Tibial artery (tissue), 4 donors: ENCODE data around the gene PRR20G.

Experiments
- DNase-seq, 2 donors: peaks; one replicate each; pipeline ENCODE4 v3.0.0-alpha.2; 2019
- H3K27ac ChIP-seq, 2 donors: fragments of 200-600 bp; sonication (generic) in 1 of 2; 1 replicate in 1 of 2; 2 replicates in 1 of 2; pipeline ENCODE4 v1.5.1; 2018 to 2019; ENCODE audit warnings: mild to moderate bottlenecking in 1 of 2
- H3K27me3 ChIP-seq, 2 donors: fragments of 200-600 bp; sonication (generic) in 1 of 2; one replicate each; pipeline versions ENCODE4 v1.5.1 to v1.6.0; 2016 to 2019
- H3K36me3 ChIP-seq, 3 donors: fragments of 200-600 bp; sonication (generic) in 2 of 3; one replicate each; pipeline ENCODE4 v1.5.1; 2016 to 2019; ENCODE audit warnings: mild to moderate bottlenecking in 2 of 3
- H3K4me1 ChIP-seq, 4 donors: fragments of 200-600 bp; sonication (generic) in 2 of 4; 1 replicate in 3 of 4; 2 replicates in 1 of 4; pipeline ENCODE4 v1.5.1; 2016 to 2019
- H3K4me3 ChIP-seq, 2 donors: fragments of 200-600 bp; sonication (generic) in 1 of 2; 1 replicate in 1 of 2; 2 replicates in 1 of 2; pipeline ENCODE4 v1.5.1; 2018 to 2019; ENCODE audit warnings: mild to moderate bottlenecking in 2 of 2
- H3K9me3 ChIP-seq, 3 donors: fragments of 200-600 bp; sonication (generic) in 1 of 3; one replicate each; pipeline ENCODE4 v1.5.1; 2016 to 2019
- intact Hi-C: fragments of 100-400 bp; cut with DNase I; formaldehyde crosslinking; loops from one replicate; pipeline ENCODE4 v1.15.0; 2023; ENCODE audit warnings: low total_unique reads
- TF ChIP-seq, protein P1 (sequence below), 2 experiments: fragments of 200-600 bp in 1 of 2; fragments of 450-650 bp in 1 of 2; IDR thresholded peaks; one replicate each; pipeline ENCODE4 v1.5.1; 2017 to 2019; ENCODE audit warnings: antibody characterized with exemption in 2 of 2, mild to moderate bottlenecking in 1 of 2, moderate library complexity in 1 of 2

Gene PRR20G

DNA sequence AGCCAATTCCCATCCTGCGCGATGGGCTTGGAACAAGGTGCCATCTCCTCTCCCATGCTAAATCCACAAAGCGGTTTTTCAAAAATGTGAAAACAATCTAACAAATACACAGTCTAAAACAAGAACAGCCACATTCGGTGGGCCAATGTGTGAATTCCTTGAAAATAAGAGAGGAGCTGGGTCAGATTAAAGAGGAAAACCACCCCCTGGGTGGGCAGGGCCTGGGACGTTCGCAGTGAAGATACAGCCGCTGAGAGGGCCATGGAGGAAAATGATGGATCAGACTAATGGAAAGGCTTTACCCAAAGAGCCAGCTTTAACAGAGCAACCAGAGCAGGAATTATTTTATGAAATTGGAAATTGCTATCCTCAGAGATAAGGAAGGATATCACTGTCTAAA, 27.4 kb downstream of the PRR20G start:
- Histone ChIP-seq H3K27ac (no peak overlapping the region), H3K27me3 (peaks cover 0 to 21% of the 10 kb centered on the region in 2 donors), H3K4me3 (no peak overlapping the region), H3K36me3 (no peaks in the 10 kb centered on the region), H3K4me1 (peaks cover 0 to 7% (median 0%) of the 10 kb centered on the region in 4 donors), H3K9me3 (no peaks in the 10 kb centered on the region)
- DNase-seq = no peak
- intact Hi-C loops = no loop called here
- TF ChIP-seq, protein P1, sequence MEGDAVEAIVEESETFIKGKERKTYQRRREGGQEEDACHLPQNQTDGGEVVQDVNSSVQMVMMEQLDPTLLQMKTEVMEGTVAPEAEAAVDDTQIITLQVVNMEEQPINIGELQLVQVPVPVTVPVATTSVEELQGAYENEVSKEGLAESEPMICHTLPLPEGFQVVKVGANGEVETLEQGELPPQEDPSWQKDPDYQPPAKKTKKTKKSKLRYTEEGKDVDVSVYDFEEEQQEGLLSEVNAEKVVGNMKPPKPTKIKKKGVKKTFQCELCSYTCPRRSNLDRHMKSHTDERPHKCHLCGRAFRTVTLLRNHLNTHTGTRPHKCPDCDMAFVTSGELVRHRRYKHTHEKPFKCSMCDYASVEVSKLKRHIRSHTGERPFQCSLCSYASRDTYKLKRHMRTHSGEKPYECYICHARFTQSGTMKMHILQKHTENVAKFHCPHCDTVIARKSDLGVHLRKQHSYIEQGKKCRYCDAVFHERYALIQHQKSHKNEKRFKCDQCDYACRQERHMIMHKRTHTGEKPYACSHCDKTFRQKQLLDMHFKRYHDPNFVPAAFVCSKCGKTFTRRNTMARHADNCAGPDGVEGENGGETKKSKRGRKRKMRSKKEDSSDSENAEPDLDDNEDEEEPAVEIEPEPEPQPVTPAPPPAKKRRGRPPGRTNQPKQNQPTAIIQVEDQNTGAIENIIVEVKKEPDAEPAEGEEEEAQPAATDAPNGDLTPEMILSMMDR (IDR thresholded peaks at IDR 0.05) = no peak

DNA sequence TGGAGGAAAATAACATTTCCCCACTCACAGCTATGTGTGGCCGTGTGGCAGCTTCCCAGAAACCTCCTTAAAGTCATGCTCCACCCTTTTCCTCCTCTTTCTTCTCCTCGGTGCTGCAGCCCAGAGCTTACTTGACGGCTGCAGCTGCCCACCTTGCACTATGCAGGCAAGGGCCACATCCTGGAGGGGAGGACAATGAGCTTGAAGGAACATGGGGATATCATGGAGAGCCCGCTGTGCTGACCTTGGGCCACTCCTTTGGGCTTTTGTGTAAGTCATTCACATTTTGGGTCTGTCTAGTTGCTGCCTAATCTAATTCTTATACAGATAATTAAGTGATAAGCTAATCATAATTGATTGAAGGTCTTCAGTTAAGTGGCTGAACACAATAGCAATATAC, 28.0 kb downstream of the PRR20G start:
- DNase-seq = no peak
- Histone ChIP-seq H3K36me3 (no peaks in the 10 kb centered on the region), H3K4me1 (peaks cover 0 to 7% (median 0%) of the 10 kb centered on the region in 4 donors), H3K27me3 (peaks cover 0 to 16% of the 10 kb centered on the region in 2 donors), H3K4me3 (no peak overlapping the region), H3K9me3 (no peaks in the 10 kb centered on the region), H3K27ac (no peak overlapping the region)
- TF ChIP-seq, protein P1 (IDR thresholded peaks at IDR 0.05) = no peak
- intact Hi-C loops = no loop called here

DNA sequence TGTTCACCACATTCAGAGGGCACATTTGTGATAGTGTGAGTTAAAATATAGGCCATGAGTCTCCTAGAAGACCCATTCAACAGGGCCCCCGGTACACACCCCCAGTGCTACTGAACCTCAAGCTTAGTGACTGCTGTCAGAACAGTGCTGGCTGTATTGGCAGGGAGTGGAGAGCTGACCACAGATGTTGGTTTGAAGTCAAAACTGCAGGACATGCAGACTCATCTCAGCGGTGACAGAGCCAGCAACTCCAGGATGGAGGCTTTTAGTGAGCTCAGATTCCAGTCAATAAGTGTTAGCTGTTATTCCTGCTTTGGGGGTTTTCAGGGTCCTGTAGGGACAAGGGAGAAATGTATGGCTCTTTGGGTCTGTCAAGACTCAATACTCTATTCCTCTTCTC, 29.1 kb downstream of the PRR20G start:
- Histone ChIP-seq H3K9me3 (no peaks in the 10 kb centered on the region), H3K27ac (no peak overlapping the region), H3K4me3 (no peak overlapping the region), H3K36me3 (no peaks in the 10 kb centered on the region), H3K4me1 (no peaks in the 10 kb centered on the region), H3K27me3 (peaks cover 0 to 7% of the 10 kb centered on the region in 2 donors)
- intact Hi-C loops = no loop called here
- no peak for DNase-seq
- TF ChIP-seq, protein P1 (IDR thresholded peaks at IDR 0.05) = no peak

DNA sequence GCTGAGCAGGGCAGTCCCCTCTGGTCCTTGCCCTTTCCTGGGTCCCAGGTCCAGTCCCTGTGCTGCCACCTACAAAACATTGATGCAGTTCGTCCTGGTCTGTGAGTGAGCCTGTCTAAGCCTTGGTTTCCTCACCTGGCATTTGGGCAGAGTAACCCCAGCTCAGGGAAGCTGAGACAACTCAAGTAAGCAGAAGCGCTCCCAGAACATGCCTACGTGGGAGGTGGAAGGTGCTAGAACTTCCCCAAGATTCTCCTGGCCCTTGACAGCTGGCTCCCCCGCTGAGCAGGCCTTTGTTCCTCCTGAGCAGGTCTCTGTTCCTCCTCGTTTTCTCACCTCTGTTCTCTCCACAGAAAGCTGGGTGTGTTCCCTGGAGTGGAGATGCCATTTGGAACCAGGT, 30.5 kb downstream of the PRR20G start:
- peaks cover 0 to 5% of the 10 kb centered on the region in 2 donors for H3K27me3 ChIP-seq
- H3K27ac ChIP-seq = no peak overlapping the region
- DNase-seq = no peak
- no peaks in the 10 kb centered on the region for H3K36me3 ChIP-seq
- H3K9me3 ChIP-seq = no peaks in the 10 kb centered on the region
- intact Hi-C loops = no loop called here
- no peak overlapping the region for H3K4me3 ChIP-seq
- TF ChIP-seq, protein P1 (IDR thresholded peaks at IDR 0.05) = no peak
- no peaks in the 10 kb centered on the region for H3K4me1 ChIP-seq

DNA sequence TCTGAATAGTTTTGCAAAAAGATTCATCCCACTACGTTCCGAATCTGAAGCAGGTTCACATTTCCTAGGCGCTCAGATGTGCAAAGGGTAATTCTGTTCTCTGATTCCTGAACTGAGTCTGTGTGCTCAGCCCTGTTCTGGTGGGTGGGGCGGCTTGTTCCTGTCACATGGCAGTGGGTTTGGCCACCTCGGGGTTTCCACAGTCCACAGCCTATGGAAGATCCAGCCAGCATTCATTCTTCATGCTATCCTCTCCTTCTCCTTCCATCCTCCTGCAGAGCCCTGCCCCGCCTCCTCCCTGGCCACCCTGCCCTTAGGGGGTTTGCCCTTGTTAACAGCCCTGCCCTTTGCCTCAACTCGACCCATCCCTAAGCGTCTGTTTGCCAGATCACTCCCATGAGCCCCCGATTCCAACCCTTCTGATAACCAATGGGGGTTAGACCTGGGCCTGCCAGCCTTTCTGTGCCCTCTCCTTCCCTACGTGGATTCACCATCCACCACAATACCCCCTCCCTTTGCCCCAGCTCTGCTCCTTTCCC, 31.0 kb downstream of the PRR20G start:
- Histone ChIP-seq H3K27ac (no peak overlapping the region), H3K9me3 (no peaks in the 10 kb centered on the region), H3K27me3 (peaks cover 0 to 6% of the 10 kb centered on the region in 2 donors), H3K4me1 (no peaks in the 10 kb centered on the region), H3K4me3 (no peak overlapping the region), H3K36me3 (no peaks in the 10 kb centered on the region)
- intact Hi-C loops = no loop called here
- DNase-seq = no peak
- TF ChIP-seq, protein P1 (IDR thresholded peaks at IDR 0.05) = no peak

DNA sequence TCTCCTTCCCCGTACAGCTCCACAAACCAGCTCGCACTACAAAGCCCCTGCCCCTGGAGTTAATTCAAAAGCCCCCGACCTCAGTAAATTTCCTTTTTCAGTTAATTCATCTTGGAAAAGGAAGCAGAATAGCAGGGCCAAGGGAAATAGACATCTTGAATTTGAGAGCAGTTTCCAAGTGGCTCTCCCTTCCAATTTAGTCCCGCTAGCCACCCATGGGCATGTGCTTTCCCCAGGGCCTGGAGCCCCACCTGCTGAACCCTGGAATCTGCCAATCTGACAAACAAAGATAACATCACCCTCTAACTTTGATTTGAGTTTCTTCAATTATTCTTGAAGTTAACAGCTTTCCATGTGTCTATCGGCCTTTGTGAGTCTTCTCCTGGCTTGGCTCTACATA, 31.7 kb downstream of the PRR20G start:
- no peak for DNase-seq
- no peak overlapping the region for H3K4me3 ChIP-seq
- H3K27me3 ChIP-seq = peaks cover 0 to 6% of the 10 kb centered on the region in 2 donors
- TF ChIP-seq, protein P1 (IDR thresholded peaks at IDR 0.05) = no peak
- no peaks in the 10 kb centered on the region for H3K36me3 ChIP-seq
- H3K27ac ChIP-seq = no peak overlapping the region
- no peaks in the 10 kb centered on the region for H3K4me1 ChIP-seq
- no peaks in the 10 kb centered on the region for H3K9me3 ChIP-seq
- intact Hi-C loops = no loop called here
